ENCODE data around the gene TASOR.
"Not testable (repeated sequence)": the region's sequence is repeated elsewhere in the genome, so short reads cannot be mapped to it uniquely, and the experiment has no call there.

Gene TASOR

DNA sequence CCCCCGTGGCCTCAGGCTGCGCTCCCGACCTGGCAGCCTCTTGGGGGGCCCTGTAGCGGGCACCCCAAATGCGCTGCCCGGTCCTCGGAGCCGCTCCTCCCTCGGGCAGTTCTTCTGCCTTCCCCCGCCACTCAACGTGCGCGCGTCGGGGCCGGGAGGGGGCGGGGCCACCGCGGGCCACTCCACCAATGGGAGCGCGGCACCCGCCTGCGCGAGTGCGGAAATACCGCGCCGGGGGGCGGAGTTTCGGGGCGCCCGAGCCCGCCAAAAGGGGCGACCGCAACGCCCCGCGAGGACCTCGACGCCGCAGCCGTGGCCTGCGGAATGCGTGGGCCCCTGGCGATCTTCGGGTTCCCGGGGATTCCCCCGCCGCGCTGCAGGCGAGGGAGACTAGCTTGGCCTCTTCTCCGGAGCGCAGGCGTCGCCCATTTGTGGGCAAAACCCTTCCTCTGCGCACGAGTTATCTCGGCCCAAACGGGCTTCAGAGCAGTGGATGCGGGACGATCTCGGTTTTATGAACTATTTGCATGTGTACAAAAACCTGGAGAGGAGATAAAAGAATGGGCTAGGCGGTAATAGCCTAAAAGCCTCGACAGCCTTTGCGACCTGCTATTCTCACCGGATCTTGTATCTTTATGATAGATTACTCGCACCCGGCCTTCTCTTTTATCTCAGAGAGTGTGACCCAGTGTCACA, at the start of gene TASOR:
Gene TASOR (minus strand): TSS at position 144 of the 696 bp plus-strand sequence. CDS start 259 bp downstream, outside the sequence.
- FAIRE-seq: peak; percentile 80
- DNase-seq (ENCODE audit: insufficient read length, low spot score): peak; percentile 82

DNA sequence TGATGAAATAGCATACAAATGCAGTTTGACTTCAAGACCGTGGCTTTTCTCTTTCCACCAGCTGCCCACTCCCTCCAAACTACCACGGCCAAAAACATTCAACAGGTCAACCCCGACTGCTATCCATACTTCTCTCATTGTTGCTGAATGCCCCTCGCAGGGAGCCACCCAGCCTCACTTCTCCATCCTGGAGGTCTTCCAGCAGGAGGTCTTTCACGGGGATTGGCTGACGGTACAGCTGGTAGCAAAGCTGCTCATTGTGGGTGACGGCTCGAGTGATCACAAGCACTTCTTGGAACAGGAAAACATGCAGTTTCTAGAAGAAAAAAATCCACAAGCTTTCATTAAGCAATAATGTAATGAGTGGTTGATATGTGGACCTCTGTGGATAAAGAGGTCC, 49.0 kb upstream of the TASOR start:
- DNase-seq (ENCODE audit: insufficient read length, low spot score) (no peak), FAIRE-seq (no peak)

DNA sequence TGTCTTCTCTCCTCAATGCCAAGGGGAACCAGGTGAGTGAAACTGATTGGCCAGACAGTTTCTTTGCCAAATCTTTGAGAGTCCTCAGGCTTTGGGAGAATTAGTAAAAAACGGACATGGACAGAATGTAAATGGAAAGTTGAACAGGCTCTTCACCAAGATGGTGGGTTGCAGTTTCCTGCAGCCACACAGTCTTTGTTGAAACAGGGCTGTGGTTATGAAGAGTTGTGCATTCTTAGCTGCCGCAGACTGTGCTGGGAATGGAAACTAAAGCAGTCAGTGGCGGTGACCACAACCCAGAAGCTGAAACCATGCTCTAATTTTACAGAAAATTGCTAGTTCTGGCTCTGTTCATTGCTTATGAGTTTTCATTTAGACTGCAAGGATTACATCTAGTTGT, 42.1 kb upstream of the TASOR start:
- DNase-seq (ENCODE audit: insufficient read length, low spot score) (peak; percentile 67), FAIRE-seq (peak; percentile 100)

DNA sequence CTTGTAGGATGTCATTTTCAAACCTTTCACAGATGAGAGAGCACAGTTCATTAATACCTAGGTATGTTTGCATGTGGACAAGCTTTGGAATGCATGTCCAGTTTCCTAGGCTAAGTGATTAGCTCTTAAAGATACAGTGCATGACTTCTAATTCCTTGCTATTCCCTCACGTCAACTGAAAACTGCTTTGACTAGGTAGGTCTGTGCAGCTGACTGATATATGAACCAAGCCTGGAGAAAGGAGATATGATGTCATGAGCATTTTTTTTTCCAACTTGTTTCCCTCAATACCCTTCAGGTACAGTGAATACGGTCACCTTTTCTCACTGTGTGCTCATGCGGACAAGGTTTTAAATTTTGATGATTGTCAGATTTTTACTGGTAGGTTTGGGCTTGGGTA, 41.6 kb upstream of the TASOR start:
- FAIRE-seq: no peak
- DNase-seq (ENCODE audit: insufficient read length, low spot score): no peak

- FAIRE-seq (no peak), DNase-seq (ENCODE audit: insufficient read length, low spot score) (no peak)
Measured at GRCh38 chr3:56720849-56721248, 37.8 kb upstream of the TASOR start.

DNA sequence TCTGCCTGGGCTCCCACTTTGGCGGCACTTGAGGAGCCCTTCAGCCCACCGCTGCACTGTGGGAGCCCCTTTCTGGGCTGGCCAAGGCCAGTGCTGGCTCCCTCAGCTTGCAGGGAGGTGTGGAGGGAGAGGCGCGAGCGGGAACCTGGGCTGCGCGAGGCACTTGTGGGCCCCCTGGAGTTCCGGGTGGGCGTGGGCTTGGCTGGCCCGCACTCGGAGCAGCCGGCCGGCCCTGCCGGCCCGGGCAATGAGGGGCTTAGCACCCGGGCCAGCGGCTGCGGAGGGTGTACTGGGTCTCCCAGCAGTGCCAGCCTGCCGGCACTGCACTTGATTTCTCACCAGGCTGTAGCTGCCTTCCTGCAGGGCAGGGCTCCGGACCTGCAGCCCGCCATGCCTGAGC, 35.7 kb upstream of the TASOR start:
- FAIRE-seq: not testable (repeated sequence)

GRCh38 chr3:56711344-56711743, 28.3 kb upstream of the TASOR start:
- DNase-seq (ENCODE audit: insufficient read length, low spot score): no peak
- no peak for FAIRE-seq

More for the DNA sequence above, 35.7 kb upstream of the TASOR start:
- not testable (repeated sequence) for DNase-seq (ENCODE audit: insufficient read length, low spot score)

DNA sequence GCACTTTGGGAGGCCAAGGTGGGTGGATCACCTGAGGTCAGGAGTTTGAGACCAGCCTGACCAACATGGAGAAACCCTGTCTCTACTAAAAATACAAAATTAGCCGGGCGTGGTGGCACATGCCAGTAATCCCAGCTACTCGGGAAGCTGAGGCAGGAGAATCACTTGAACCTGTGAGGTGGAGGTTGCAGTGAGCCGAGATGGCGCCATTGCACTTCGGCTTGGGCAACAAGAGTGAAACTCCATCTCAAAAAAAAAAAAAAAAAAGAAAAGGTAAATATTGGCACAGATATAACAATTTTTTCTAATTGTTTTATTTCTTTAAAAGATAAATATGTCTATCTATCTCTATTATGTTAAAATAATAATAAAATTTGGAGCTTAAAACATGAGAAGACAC, 24.3 kb upstream of the TASOR start:
- not testable (repeated sequence) for DNase-seq (ENCODE audit: insufficient read length, low spot score); FAIRE-seq

DNA sequence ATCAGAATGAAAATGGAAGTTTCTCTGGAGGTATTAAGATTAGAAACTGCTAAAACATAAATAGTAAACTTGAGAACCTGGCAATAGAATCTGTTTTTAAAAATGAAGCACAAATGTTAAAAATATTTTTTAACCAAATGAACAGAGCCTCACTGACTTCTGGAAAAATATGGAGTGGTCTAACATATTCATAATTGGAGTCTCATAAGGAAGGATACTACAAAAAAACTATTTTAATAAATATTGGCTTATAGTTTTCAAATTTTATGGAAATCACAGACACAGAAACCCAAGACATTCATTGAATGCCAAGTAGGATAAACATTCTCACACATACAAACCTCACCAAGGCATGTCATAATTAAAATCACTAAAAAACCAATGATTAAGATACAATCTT, 23.6 kb upstream of the TASOR start:
- FAIRE-seq (no peak), DNase-seq (ENCODE audit: insufficient read length, low spot score) (no peak)

GRCh38 chr3:56704706-56705105, 21.6 kb upstream of the TASOR start:
- FAIRE-seq (no peak), DNase-seq (ENCODE audit: insufficient read length, low spot score) (no peak)

DNA sequence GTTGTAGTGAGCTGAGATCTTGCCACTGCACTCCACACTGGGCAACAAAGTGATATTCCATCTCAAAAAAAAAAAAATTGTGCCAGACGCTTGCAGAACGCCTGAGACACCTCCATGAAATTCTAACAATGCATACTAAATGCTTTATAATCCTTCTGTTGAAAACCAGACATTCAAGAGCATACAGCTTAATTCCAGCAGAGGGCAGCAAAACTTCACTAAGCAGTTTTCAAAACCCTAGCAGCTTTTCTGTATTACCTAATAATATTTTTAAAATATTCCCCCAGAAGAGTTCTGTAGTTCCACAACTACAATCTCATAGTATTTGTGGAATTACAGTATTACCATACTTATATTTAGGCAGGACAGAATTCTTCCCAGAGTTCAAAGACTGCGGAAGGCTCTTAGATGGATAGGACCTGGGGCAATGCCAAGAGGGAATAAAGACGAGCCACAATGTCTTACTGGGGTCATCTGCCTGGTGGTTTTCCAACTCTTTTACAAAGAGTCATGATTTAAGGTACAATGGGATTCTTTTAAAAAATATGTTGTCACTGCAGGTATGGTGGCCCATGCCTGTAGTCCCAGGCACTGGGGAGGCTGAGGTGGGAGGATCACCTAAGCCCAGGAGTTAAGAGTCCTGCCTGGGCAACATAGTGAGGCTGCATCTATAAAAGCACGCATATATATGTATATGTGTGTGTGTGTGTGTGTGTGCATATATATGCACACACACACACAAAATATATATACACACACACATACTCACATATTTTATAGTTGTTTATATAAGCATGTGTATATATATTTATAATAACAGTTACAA, 19.6 kb upstream of the TASOR start:
- FAIRE-seq (peak; percentile 88), DNase-seq (ENCODE audit: insufficient read length, low spot score) (no peak)

- no peak for FAIRE-seq
- DNase-seq (ENCODE audit: insufficient read length, low spot score): no peak
Measured at GRCh38 chr3:56700151-56700550, 17.1 kb upstream of the TASOR start.

DNA sequence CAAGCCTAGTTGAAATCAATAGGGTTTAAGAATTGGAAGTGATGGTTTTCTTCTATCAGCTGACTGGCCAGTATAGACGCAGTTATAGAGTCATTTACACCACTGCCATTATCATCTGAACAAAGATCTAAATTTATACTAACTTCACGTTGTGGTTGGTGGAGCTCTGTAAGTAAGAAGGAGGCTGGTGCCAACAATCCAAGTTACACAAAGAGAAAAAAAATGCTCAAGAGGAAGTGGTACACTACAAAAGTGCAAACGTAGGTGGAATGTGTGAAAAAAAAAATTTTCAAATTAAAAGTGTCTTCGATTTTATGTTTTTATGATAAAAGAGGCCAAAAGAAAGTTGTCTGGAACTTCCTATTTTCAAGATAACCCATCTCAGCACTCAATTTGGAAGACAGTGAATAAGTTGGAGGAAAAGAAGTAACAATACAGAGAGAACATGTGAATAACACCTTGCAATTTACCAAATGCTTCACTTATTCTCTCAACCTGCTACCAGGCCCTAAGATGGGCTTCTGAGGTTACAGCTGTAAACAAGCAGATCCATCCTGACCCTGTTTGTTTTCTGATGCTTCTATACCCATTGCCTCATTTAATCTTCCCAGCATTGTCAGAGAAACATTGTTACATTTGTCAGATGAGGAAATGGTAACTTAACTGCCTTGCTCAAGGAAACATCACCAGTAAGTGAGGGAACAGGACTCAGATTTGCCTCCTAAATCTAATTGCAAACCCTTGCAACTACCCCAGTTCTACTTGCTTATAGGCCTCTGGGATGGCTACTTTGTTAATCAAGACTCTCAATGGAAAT, 12.0 kb upstream of the TASOR start:
- DNase-seq (ENCODE audit: insufficient read length, low spot score) (no peak), FAIRE-seq (peak; percentile 80)

DNA sequence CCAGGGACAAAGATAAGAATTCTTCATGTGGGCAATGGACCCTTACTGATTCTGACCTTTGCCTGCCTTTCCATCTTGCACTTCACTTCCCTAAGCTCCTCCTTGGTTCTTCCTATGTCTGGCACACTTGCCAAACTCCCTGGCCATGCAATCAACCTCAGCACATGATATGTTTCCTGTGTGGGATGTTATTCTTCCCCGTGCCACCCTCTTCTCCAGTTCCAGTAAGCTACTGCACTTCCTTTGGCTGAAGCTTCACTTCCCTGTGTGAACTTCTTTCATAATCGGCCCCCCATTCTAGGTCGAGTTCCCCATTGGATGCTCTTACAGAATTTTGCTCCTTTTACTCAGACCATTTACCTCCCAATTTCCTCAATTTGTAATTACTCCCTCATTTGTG, 10.7 kb upstream of the TASOR start:
- DNase-seq (ENCODE audit: insufficient read length, low spot score) (no peak), FAIRE-seq (peak; percentile 51)

- DNase-seq (ENCODE audit: insufficient read length, low spot score): peak; percentile 42
- peak; percentile 86 for FAIRE-seq
Measured at GRCh38 chr3:56692520-56693433, 9.7 kb upstream of the TASOR start.

- DNase-seq (ENCODE audit: insufficient read length, low spot score); FAIRE-seq: not testable (repeated sequence)
Measured at GRCh38 chr3:56692001-56692365, 8.9 kb upstream of the TASOR start.

GRCh38 chr3:56691165-56692000, 8.3 kb upstream of the TASOR start:
- DNase-seq (ENCODE audit: insufficient read length, low spot score): no peak
- no peak for FAIRE-seq

DNA sequence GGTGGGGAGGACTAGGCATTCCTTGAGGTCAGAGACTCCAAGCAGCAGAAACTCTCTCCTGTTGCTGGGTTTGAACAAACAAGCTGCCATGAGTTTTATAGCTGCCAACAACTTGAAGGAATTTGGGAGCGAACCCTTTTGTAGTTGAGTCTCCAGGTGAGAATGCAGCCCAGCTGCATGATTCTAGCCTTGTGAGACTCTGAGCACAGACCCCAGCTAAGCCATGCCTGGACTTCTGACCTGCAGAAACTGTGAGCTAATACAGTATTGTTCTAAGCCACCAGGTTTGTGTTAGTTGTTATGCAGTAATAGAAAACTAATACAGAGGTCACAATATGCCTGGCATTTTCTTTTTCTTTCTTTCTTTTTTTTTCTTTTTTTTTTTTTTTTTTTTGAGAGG, 6.2 kb upstream of the TASOR start:
- DNase-seq (ENCODE audit: insufficient read length, low spot score) (no peak), FAIRE-seq (no peak)

DNA sequence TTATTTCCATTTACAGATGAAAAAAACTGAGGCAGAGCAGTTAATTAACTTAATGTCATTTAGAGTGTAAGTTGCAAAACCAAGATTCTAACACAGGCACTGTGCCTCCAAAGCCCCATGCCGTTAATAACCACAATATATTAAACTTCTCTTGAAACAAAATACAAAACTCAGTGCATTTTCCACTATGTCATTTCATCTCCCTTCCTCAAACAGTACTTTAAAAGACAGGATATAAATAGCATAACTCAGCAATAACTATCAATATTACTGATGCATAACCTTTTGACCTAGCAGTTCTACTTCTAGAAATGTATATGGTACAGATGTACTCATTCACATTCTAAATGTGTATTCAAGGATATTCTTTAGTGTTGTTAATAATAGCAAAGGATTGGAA, 5.1 kb upstream of the TASOR start:
- peak; percentile 89 for FAIRE-seq
- DNase-seq (ENCODE audit: insufficient read length, low spot score): no peak

Measured in GM19239 (cell line).